ENCODE measurements around the gene PTPRH.

The PTPRH gene

GRCh38 chr19:55228015-55228391, 18.7 kb upstream of the PTPRH start:
- no peak overlapping the region for H3K4me3 ChIP-seq (ENCODE audit: low read depth, low read length)
- no peak overlapping the region for H2BK5ac ChIP-seq (ENCODE audit: low read depth, low read length, poor library complexity)
- H2BK12ac ChIP-seq (ENCODE audit: low read length), result no peak overlapping the region
- WGBS (ENCODE audit: extremely low coverage, insufficient coverage, insufficient read length), result no CpG with 5 or more reads among the region's 17 CpGs
- no peak overlapping the region for H4K8ac ChIP-seq (ENCODE audit: low read depth, low read length)
- no peaks in the 10 kb centered on the region for H3K27me3 ChIP-seq (ENCODE audit: insufficient read depth, low read length)
- no peak overlapping the region for H2BK120ac ChIP-seq (ENCODE audit: insufficient read depth, low read length, poor library complexity)
- no peak overlapping the region for H3K27ac ChIP-seq (ENCODE audit: low read depth, low read length)
- no peak overlapping the region for H3K23ac ChIP-seq (ENCODE audit: low read length)
- no peak overlapping the region for H4K12ac ChIP-seq (ENCODE audit: low read depth, low read length)
- H3K9me3 ChIP-seq (ENCODE audit: insufficient read depth, low read depth, low read length), result peaks cover 1% of the 10 kb centered on the region
- no peak overlapping the region for H2AFZ ChIP-seq (ENCODE audit: insufficient read depth, low read length, poor library complexity)
- no peak overlapping the region for H3K4me2 ChIP-seq (ENCODE audit: low read length)
- no peaks in the 10 kb centered on the region for H3K79me1 ChIP-seq (ENCODE audit: low read length)
- no peaks in the 10 kb centered on the region for H3K79me2 ChIP-seq (ENCODE audit: control insufficient read depth, insufficient read depth, low read length, poor library complexity)
- no peak overlapping the region for H3K4ac ChIP-seq (ENCODE audit: low read depth, low read length)
- no peak overlapping the region for H3K18ac ChIP-seq (ENCODE audit: low read length)
- no peak overlapping the region for H4K91ac ChIP-seq (ENCODE audit: low read depth, low read length)
- no peak overlapping the region for H2AK5ac ChIP-seq (ENCODE audit: low read length)
- no peak overlapping the region for H3K9ac ChIP-seq (ENCODE audit: low read length)
- no peak overlapping the region for H3K14ac ChIP-seq (ENCODE audit: low read length)
- H3K4me1 ChIP-seq (ENCODE audit: control insufficient read depth in 1 of 2, insufficient read depth in 2 of 2, low read length in 2 of 2), result no peaks in the 10 kb centered on the region
- DNase-seq, result no peak
- H3K36me3 ChIP-seq (ENCODE audit: control insufficient read depth in 1 of 2, insufficient read depth in 2 of 2, low read length in 2 of 2), result peaks cover 62 to 66% of the 10 kb centered on the region in 2 experiments

GRCh38 chr19:55227241-55228014, 18.1 kb upstream of the PTPRH start:
- Histone ChIP-seq H2BK12ac (ENCODE audit: low read length) (no peak overlapping the region), H3K4me3 (ENCODE audit: low read depth, low read length) (no peak overlapping the region), H4K91ac (ENCODE audit: low read depth, low read length) (no peak overlapping the region), H3K27ac (ENCODE audit: low read depth, low read length) (no peak overlapping the region), H3K18ac (ENCODE audit: low read length) (no peak overlapping the region), H3K9me3 (ENCODE audit: insufficient read depth, low read depth, low read length) (peaks cover 1% of the 10 kb centered on the region), H4K12ac (ENCODE audit: low read depth, low read length) (no peak overlapping the region), H3K79me2 (ENCODE audit: control insufficient read depth, insufficient read depth, low read length, poor library complexity) (no peaks in the 10 kb centered on the region), H3K4ac (ENCODE audit: low read depth, low read length) (no peak overlapping the region), H4K8ac (ENCODE audit: low read depth, low read length) (no peak overlapping the region), H3K27me3 (ENCODE audit: insufficient read depth, low read length) (no peaks in the 10 kb centered on the region), H3K4me1 (ENCODE audit: control insufficient read depth in 1 of 2, insufficient read depth in 2 of 2, low read length in 2 of 2) (no peaks in the 10 kb centered on the region), H3K36me3 (ENCODE audit: control insufficient read depth in 1 of 2, insufficient read depth in 2 of 2, low read length in 2 of 2) (peaks cover 60 to 61% of the 10 kb centered on the region in 2 experiments), H3K79me1 (ENCODE audit: low read length) (no peaks in the 10 kb centered on the region), H3K9ac (ENCODE audit: low read length) (no peak overlapping the region), H2AFZ (ENCODE audit: insufficient read depth, low read length, poor library complexity) (no peak overlapping the region), H3K23ac (ENCODE audit: low read length) (no peak overlapping the region), H3K4me2 (ENCODE audit: low read length) (no peak overlapping the region), H2AK5ac (ENCODE audit: low read length) (no peak overlapping the region), H2BK120ac (ENCODE audit: insufficient read depth, low read length, poor library complexity) (no peak overlapping the region), H3K14ac (ENCODE audit: low read length) (no peak overlapping the region), H2BK5ac (ENCODE audit: low read depth, low read length, poor library complexity) (no peak overlapping the region)
- DNase-seq, result no peak
- WGBS (ENCODE audit: extremely low coverage, insufficient coverage, insufficient read length), result no CpG with 5 or more reads among the region's 25 CpGs

- no peak overlapping the region for H2BK120ac ChIP-seq (ENCODE audit: insufficient read depth, low read length, poor library complexity)
- H3K4me3 ChIP-seq (ENCODE audit: low read depth, low read length), result no peak overlapping the region
- H2BK12ac ChIP-seq (ENCODE audit: low read length), result no peak overlapping the region
- no peak overlapping the region for H3K14ac ChIP-seq (ENCODE audit: low read length)
- no peak overlapping the region for H4K8ac ChIP-seq (ENCODE audit: low read depth, low read length)
- no peak overlapping the region for H2BK5ac ChIP-seq (ENCODE audit: low read depth, low read length, poor library complexity)
- no peaks in the 10 kb centered on the region for H3K79me2 ChIP-seq (ENCODE audit: control insufficient read depth, insufficient read depth, low read length, poor library complexity)
- no peak overlapping the region for H3K23ac ChIP-seq (ENCODE audit: low read length)
- no peak overlapping the region for H4K12ac ChIP-seq (ENCODE audit: low read depth, low read length)
- H3K4me1 ChIP-seq (ENCODE audit: control insufficient read depth in 1 of 2, insufficient read depth in 2 of 2, low read length in 2 of 2), result no peaks in the 10 kb centered on the region
- H3K27me3 ChIP-seq (ENCODE audit: insufficient read depth, low read length), result no peaks in the 10 kb centered on the region
- no peak overlapping the region for H3K9ac ChIP-seq (ENCODE audit: low read length)
- WGBS (ENCODE audit: extremely low coverage, insufficient coverage, insufficient read length), result no CpG with 5 or more reads among the region's 18 CpGs
- H3K9me3 ChIP-seq (ENCODE audit: insufficient read depth, low read depth, low read length), result no peaks in the 10 kb centered on the region
- H3K79me1 ChIP-seq (ENCODE audit: low read length), result no peaks in the 10 kb centered on the region
- H3K27ac ChIP-seq (ENCODE audit: low read depth, low read length), result no peak overlapping the region
- no peak overlapping the region for H4K91ac ChIP-seq (ENCODE audit: low read depth, low read length)
- no peak for DNase-seq
- H3K18ac ChIP-seq (ENCODE audit: low read length), result no peak overlapping the region
- H2AK5ac ChIP-seq (ENCODE audit: low read length), result no peak overlapping the region
- no peak overlapping the region for H3K4me2 ChIP-seq (ENCODE audit: low read length)
- H2AFZ ChIP-seq (ENCODE audit: insufficient read depth, low read length, poor library complexity), result no peak overlapping the region
- peaks cover 53 to 55% of the 10 kb centered on the region in 2 experiments for H3K36me3 ChIP-seq (ENCODE audit: control insufficient read depth in 1 of 2, insufficient read depth in 2 of 2, low read length in 2 of 2)
- H3K4ac ChIP-seq (ENCODE audit: low read depth, low read length), result no peak overlapping the region
Measured at GRCh38 chr19:55226788-55227187, 17.5 kb upstream of the PTPRH start.

- WGBS (ENCODE audit: extremely low coverage, insufficient coverage, insufficient read length), result no CpG with 5 or more reads among the region's 9 CpGs
- Histone ChIP-seq H3K4me1 (ENCODE audit: control insufficient read depth in 1 of 2, insufficient read depth in 2 of 2, low read length in 2 of 2) (no peaks in the 10 kb centered on the region), H2AFZ (ENCODE audit: insufficient read depth, low read length, poor library complexity) (no peak overlapping the region)
Measured at GRCh38 chr19:55226273-55226672, 17.0 kb upstream of the PTPRH start.

More at GRCh38 chr19:55226273-55226672, 17.0 kb upstream of the PTPRH start:
- no peak overlapping the region for H3K4ac ChIP-seq (ENCODE audit: low read depth, low read length)
- H4K8ac ChIP-seq (ENCODE audit: low read depth, low read length), result no peak overlapping the region
- H3K9me3 ChIP-seq (ENCODE audit: insufficient read depth, low read depth, low read length), result no peaks in the 10 kb centered on the region
- no peaks in the 10 kb centered on the region for H3K27me3 ChIP-seq (ENCODE audit: insufficient read depth, low read length)
- H3K23ac ChIP-seq (ENCODE audit: low read length), result no peak overlapping the region
- H4K12ac ChIP-seq (ENCODE audit: low read depth, low read length), result no peak overlapping the region
- H3K36me3 ChIP-seq (ENCODE audit: control insufficient read depth in 1 of 2, insufficient read depth in 2 of 2, low read length in 2 of 2), result peaks cover 48 to 50% of the 10 kb centered on the region in 2 experiments
- no peak overlapping the region for H3K18ac ChIP-seq (ENCODE audit: low read length)
- no peaks in the 10 kb centered on the region for H3K79me1 ChIP-seq (ENCODE audit: low read length)
- no peaks in the 10 kb centered on the region for H3K79me2 ChIP-seq (ENCODE audit: control insufficient read depth, insufficient read depth, low read length, poor library complexity)
- H2BK5ac ChIP-seq (ENCODE audit: low read depth, low read length, poor library complexity), result no peak overlapping the region
- no peak overlapping the region for H3K9ac ChIP-seq (ENCODE audit: low read length)
- H2BK120ac ChIP-seq (ENCODE audit: insufficient read depth, low read length, poor library complexity), result no peak overlapping the region
- no peak overlapping the region for H3K14ac ChIP-seq (ENCODE audit: low read length)
- H2BK12ac ChIP-seq (ENCODE audit: low read length), result no peak overlapping the region
- no peak overlapping the region for H4K91ac ChIP-seq (ENCODE audit: low read depth, low read length)
- H3K4me2 ChIP-seq (ENCODE audit: low read length), result no peak overlapping the region
- no peak overlapping the region for H3K27ac ChIP-seq (ENCODE audit: low read depth, low read length)
- no peak overlapping the region for H3K4me3 ChIP-seq (ENCODE audit: low read depth, low read length)
- no peak for DNase-seq
- H2AK5ac ChIP-seq (ENCODE audit: low read length), result no peak overlapping the region

Data from trophoblast cell (in vitro differentiated cells and primary cell).